ENCODE results near the gene FOXA1. TPM values are rescaled to one million over a fixed set of nuclear protein-coding genes. Genes with fewer than 3 reads are reported as not detected.

FOXA1 gene
- total RNA-seq, 1 donor from 2014 or later: not detected

DNA sequence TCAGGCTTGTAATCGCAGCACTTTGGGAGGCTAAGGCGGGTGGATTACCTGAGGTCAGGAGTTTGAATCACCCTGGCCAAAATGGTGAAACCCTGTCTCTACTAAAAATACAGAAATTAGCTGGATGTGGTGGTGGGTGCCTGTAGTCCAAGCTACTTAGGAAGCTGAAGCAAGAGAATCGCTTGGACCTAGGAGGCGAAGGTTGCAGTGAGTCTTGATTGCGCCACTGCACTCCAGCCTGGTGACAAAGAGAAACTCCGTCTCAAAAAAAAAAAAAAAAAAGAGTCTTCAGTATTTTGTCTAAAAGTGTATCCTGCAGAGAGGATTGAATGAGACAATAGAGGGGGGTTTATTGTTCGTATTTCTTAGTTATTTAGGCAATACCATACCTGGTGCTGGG lies 25.3 kb downstream of the FOXA1 start:
- no peak for DNase-seq
- Mint-ChIP-seq H3K27ac (ENCODE audit: unreplicated experiment) (no peak overlapping the region), H3K4me1 (ENCODE audit: low read depth, unreplicated experiment) (no peaks in the 10 kb centered on the region)

DNA sequence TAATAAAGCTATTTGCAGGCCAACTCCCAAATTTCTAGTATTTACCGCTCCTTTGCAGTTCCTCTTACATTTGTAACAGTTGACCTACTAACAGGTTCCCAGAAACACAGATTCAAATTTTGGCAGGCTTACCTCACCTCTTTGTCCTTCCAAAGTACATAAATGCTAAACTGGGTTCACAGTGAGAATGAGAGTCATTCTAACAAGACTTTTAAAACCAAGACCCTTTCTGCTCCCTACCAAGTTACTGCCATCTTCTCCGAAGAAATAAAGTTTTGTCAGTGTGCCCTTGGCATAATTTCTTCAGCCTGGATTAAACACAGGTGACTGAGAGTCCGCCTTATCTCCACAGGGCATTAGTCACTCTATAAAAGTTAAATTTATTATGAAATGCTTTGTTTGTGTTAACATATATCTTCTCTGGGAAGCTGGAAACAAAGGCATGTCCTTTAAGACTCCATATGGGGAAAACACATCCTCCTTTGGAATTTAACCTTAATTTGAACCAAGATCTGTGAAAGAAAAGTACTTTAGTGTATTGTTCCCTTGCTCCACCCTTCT lies 28.2 kb downstream of the FOXA1 start:
- Mint-ChIP-seq H3K27me3 (ENCODE audit: unreplicated experiment) (no peaks in the 10 kb centered on the region), H3K4me1 (ENCODE audit: low read depth, unreplicated experiment) (no peaks in the 10 kb centered on the region), H3K9me3 (ENCODE audit: unreplicated experiment) (no peaks in the 10 kb centered on the region), H3K4me3 (ENCODE audit: unreplicated experiment) (no peak overlapping the region), H3K36me3 (ENCODE audit: unreplicated experiment) (no peaks in the 10 kb centered on the region), H3K27ac (ENCODE audit: unreplicated experiment) (no peak overlapping the region)
- TF ChIP-seq, protein P1, sequence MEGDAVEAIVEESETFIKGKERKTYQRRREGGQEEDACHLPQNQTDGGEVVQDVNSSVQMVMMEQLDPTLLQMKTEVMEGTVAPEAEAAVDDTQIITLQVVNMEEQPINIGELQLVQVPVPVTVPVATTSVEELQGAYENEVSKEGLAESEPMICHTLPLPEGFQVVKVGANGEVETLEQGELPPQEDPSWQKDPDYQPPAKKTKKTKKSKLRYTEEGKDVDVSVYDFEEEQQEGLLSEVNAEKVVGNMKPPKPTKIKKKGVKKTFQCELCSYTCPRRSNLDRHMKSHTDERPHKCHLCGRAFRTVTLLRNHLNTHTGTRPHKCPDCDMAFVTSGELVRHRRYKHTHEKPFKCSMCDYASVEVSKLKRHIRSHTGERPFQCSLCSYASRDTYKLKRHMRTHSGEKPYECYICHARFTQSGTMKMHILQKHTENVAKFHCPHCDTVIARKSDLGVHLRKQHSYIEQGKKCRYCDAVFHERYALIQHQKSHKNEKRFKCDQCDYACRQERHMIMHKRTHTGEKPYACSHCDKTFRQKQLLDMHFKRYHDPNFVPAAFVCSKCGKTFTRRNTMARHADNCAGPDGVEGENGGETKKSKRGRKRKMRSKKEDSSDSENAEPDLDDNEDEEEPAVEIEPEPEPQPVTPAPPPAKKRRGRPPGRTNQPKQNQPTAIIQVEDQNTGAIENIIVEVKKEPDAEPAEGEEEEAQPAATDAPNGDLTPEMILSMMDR (IDR thresholded peaks at IDR 0.05; ENCODE audit: partially characterized antibody, unreplicated experiment): no peak
- no peak for DNase-seq

More for the DNA sequence above, 25.3 kb downstream of the FOXA1 start:
- Mint-ChIP-seq H3K36me3 (ENCODE audit: unreplicated experiment) (peaks cover 2% of the 10 kb centered on the region), H3K9me3 (ENCODE audit: unreplicated experiment) (no peaks in the 10 kb centered on the region), H3K27me3 (ENCODE audit: unreplicated experiment) (no peaks in the 10 kb centered on the region), H3K4me3 (ENCODE audit: unreplicated experiment) (no peak overlapping the region)
- TF ChIP-seq, protein P1 (IDR thresholded peaks at IDR 0.05; ENCODE audit: partially characterized antibody, unreplicated experiment): no peak

DNA sequence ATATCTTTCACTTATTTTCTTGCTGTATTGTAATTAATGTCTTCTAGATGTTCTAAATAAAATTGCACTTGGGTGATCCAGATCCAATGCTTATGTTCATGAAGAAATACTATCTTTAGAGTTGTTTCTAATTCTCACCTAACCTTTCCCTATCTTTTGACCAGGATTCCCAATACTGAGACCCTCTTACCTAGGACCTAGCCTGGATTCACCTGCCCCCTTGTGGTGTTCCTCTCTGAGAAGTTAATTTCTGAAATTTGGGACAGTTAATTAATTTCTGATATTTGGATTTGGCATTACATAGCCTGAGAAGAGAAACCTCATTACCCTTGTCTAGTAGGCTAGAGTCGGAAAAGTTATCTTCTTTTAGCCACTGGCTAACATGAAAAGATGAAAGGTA lies 29.5 kb downstream of the FOXA1 start:
- no peak overlapping the region for H3K4me3 Mint-ChIP-seq (ENCODE audit: unreplicated experiment)
- no peaks in the 10 kb centered on the region for H3K36me3 Mint-ChIP-seq (ENCODE audit: unreplicated experiment)
- no peak overlapping the region for H3K27ac Mint-ChIP-seq (ENCODE audit: unreplicated experiment)
- no peak for DNase-seq
- H3K27me3 Mint-ChIP-seq (ENCODE audit: unreplicated experiment): no peaks in the 10 kb centered on the region
- H3K4me1 Mint-ChIP-seq (ENCODE audit: low read depth, unreplicated experiment): no peaks in the 10 kb centered on the region
- TF ChIP-seq, protein P1 (IDR thresholded peaks at IDR 0.05; ENCODE audit: partially characterized antibody, unreplicated experiment): peak; percentile 30
- H3K9me3 Mint-ChIP-seq (ENCODE audit: unreplicated experiment): no peaks in the 10 kb centered on the region

DNA sequence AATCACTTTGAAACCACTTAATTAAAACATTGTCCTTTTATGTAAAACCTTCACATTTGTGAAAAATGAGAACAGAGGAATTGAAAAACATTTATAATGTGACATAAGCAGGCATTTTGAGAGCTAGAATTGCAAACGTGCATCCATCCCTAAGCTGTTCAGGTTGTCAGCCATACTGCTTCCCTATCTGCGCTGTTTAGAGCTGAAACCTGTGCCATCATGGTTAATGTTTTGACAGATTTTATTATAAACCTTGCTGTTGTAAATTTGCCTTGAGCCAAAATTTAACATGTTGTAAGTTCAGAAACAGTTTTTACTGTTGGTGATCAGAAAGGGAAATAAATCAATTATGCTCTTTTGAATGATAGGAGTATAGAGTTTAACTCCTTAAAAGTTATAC lies 31.9 kb downstream of the FOXA1 start:
- no peak overlapping the region for H3K27ac Mint-ChIP-seq (ENCODE audit: unreplicated experiment)
- TF ChIP-seq, protein P1 (IDR thresholded peaks at IDR 0.05; ENCODE audit: partially characterized antibody, unreplicated experiment): no peak
- DNase-seq: no peak
- no peaks in the 10 kb centered on the region for H3K9me3 Mint-ChIP-seq (ENCODE audit: unreplicated experiment)
- no peaks in the 10 kb centered on the region for H3K4me1 Mint-ChIP-seq (ENCODE audit: low read depth, unreplicated experiment)
- H3K36me3 Mint-ChIP-seq (ENCODE audit: unreplicated experiment): no peaks in the 10 kb centered on the region
- H3K4me3 Mint-ChIP-seq (ENCODE audit: unreplicated experiment): no peak overlapping the region
- no peaks in the 10 kb centered on the region for H3K27me3 Mint-ChIP-seq (ENCODE audit: unreplicated experiment)

DNA sequence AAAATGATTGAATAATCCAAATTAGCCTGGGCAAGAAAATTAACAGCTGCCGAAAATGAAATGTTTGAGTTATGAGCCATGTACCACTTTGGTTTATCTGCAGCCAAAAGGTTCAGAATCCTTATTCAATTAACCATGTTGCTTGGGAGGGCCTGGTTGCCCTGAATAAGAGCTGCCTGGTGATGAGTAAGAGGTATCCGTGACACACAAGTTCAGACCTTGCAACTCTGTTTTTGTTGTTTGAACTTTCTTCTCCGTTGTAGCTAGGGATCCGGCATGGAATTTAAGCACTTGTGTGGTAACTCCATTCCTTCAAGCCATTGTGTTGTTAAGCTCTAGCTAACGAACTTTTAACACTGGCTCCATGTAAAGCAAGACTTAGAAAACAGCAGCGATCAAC lies 35.7 kb downstream of the FOXA1 start:
- Mint-ChIP-seq H3K27ac (ENCODE audit: unreplicated experiment) (no peak overlapping the region), H3K9me3 (ENCODE audit: unreplicated experiment) (peaks cover 6% of the 10 kb centered on the region), H3K4me3 (ENCODE audit: unreplicated experiment) (no peak overlapping the region), H3K4me1 (ENCODE audit: low read depth, unreplicated experiment) (no peaks in the 10 kb centered on the region), H3K27me3 (ENCODE audit: unreplicated experiment) (peaks cover 2% of the 10 kb centered on the region), H3K36me3 (ENCODE audit: unreplicated experiment) (peaks cover 13% of the 10 kb centered on the region)
- TF ChIP-seq, protein P1 (IDR thresholded peaks at IDR 0.05; ENCODE audit: partially characterized antibody, unreplicated experiment): no peak
- DNase-seq: no peak

Measured in glutamatergic neuron (in vitro differentiated cells).